GM19239 (cell line): ENCODE data around the gene FLOT1.

ENCODE experiments used
- DNase-seq: peaks from one replicate; pipeline ENCODE4 v3.0.0; 2011; ENCODE audit warnings: low spot score; ENCODE audit not compliant: insufficient read length
- FAIRE-seq: peaks from 2 replicates; lab custom pipeline; 2011; peaks lifted over from hg19 to GRCh38; lab: Jason Lieb, UNC

Gene FLOT1

GRCh38 chr6:30748851-30749540, 6.5 kb upstream of the FLOT1 start:
- no peak for DNase-seq
- FAIRE-seq, result no peak

- DNase-seq (no peak), FAIRE-seq (no peak)
Measured at GRCh38 chr6:30747902-30748769, 5.6 kb upstream of the FLOT1 start.

DNA sequence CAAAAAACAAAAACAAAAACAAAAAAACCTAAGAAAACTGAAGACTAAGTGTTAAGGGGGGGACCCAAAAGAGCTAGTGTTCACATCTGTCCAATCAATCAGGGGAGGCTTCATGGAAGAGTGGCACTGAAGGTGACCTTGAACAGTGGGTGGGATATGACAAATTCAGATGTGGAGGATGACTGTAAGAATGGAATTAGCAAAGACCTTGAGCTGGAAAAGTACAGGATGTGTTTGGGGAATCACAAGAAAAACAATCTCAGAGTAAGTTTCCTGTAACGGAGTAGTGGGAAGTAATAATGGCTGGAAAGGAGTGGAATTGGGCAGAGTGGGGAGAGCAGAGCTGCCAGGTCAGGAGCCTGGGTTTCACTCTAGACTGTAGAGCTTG, 4.8 kb upstream of the FLOT1 start:
- DNase-seq, result no peak
- no peak for FAIRE-seq

GRCh38 chr6:30744054-30744805, 1.7 kb upstream of the FLOT1 start, which contains the start of gene IER3:
TSS of gene IER3 (minus strand) at chr6:30744547. CDS start at chr6:30744518, 29 bp downstream.
- FAIRE-seq (peak; percentile 77), DNase-seq (peak; percentile 44)

DNA sequence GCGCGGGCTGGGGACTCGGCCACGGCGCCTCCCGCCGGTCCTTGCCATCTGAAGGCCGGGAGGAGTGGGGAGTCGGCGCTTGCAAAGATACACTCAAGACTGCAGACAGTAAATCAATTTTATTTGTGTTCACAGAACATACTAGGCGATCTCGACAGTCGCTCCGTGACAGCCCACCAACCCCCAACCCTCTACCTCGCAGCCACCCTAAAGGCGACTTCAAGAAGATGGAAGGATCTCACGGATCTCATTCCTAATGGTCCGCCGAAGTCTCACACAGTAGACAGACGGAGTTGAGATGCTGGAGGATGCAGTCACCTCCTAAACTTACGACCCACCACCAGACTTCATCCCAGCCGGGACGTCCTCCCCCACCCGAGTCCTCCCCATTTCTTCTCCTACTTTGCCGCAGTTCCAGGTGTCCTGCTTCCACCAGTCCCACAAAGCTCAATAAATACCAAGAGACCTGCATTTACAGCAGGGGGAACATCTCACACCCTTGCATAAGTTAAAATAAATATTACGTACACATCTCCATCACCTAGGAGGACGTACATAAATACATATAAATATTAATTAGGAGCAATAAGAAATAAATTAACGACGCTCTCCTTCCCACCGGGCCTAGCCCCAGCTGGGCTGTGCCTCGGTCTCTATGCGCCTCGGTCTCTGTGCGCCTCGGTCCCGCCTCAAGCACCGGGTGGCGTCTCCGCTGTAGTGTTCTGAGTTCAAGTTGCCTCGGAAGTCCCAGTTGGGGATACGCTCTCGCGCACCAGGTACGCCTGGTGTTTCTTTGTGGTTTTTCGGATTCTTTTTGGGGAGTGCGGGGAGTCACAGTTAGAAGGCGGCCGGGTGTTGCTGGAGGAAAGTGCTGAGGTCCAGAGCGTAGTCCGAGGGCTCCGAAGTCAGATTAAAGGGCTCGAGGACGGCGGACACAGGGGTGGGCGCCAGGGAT, 889 bp upstream of the FLOT1 start:
- FAIRE-seq, result no peak
- no peak for DNase-seq

GRCh38 chr6:30741789-30742315, 635 bp downstream of the FLOT1 start:
- no peak for FAIRE-seq
- DNase-seq, result no peak

- DNase-seq (no peak), FAIRE-seq (no peak)
Measured at GRCh38 chr6:30741063-30741779, 1.3 kb downstream of the FLOT1 start.

- FAIRE-seq, result no peak
- no peak for DNase-seq
Measured at GRCh38 chr6:30740540-30740870, 2.0 kb downstream of the FLOT1 start.

- DNase-seq, result no peak
- FAIRE-seq, result no peak
Measured at GRCh38 chr6:30738532-30738931, 4.0 kb downstream of the FLOT1 start.

- FAIRE-seq (peak; percentile 67), DNase-seq (no peak)
Measured at GRCh38 chr6:30735668-30736314, 6.7 kb downstream of the FLOT1 start.

DNA sequence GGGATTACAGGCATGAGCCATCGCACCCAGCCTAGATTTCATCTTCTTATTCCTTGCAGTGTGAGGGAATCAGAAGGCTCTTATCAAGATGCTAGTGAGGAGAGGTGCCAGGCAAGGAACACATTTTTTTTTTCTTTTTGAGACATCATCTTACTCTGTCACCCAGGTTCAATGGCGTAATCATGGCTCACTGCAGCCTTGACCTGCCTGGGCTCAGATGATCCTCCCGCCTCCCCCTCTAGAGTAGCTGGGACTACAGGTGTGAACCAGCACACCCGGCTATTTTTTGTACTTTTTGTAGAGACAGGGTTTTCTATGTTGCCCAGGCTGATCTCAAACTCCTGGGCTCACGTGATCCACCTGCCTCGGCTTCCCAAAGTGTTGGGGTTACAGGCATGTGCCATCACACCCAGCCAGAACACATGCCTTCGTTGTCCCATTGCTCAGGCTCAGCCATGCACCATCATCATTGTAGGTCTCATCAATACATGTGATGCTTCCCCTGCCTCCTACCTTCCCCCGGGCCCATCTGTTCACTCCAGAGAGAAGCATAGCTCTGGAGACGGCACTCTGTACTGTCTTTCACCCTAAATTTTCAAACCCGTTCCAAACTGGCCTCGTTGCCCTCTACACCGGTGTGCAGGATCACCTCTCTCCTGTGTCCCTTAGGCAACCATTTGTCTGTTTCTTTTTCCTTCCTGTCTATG, 10.1 kb downstream of the FLOT1 start:
- FAIRE-seq, result no peak
- DNase-seq, result no peak

DNA sequence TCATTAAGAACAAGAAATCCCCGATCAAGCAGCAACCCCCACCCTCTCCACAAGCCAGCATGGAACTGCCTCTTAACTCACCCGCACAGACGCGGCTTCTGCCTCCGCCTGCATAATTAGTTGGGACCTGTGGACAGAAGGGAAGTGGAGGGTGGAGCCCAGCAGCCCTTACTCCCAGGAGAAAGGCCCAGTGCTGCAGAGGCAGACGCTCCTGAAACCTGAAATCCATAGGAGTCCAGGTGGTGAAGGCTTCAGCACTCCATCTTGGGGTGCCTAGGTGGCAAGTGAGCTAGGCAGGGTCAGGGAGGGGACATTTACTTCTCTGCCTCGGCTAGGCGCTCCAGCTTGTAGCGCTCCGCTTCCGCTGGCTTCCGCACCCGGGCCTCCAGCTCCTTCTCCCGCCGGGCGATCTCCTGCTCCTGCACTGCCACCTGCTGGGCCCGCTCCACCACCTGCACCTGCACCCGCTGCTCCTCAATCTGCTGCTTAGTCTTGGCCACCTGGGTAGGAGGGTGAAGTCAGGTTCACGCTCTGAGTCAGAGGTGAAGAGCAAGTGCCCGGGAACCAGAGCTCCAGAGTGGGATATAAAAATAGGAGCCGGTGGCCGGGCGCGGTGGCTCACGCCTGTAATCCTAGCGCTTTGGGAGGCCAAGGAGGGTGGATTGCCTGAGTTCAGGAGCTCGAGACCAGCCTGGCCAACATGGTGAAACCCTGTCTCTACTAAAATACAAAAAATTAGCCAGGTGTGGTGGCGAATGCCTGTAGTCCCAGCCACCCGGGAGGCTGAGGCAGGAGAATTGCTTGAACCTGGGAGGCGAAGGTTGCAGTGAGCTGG, 11.7 kb downstream of the FLOT1 start:
- DNase-seq, result peak; percentile 48
- peak; percentile 89 for FAIRE-seq

- FAIRE-seq, result no peak
- DNase-seq, result no peak
Measured at GRCh38 chr6:30727920-30728553, 14.4 kb downstream of the FLOT1 start.

- DNase-seq (no peak), FAIRE-seq (no peak)
Measured at GRCh38 chr6:30726506-30727413, 15.7 kb downstream of the FLOT1 start.

GRCh38 chr6:30725713-30726505, 16.6 kb downstream of the FLOT1 start:
- peak; percentile 14 for FAIRE-seq
- no peak for DNase-seq
